GM21423 (cell line): ENCODE measurements around the gene KCNMA1.
"Not testable (repeated sequence)": the region's sequence is repeated elsewhere in the genome, so short reads cannot be mapped to it uniquely, and the experiment has no call there.

ENCODE experiments used
- ATAC-seq: cut with Tn5 transposase; IDR thresholded peaks from one replicate; pipeline ENCODE4 v1.9.1; 2021; ENCODE audit warnings: mild to moderate bottlenecking, moderate library complexity; ENCODE audit not compliant: unreplicated experiment

The KCNMA1 gene

GRCh38 chr10:77608281-77608680 lies 29.3 kb downstream of the KCNMA1 start:
- no peak for ATAC-seq

- no peak for ATAC-seq
Observed at GRCh38 chr10:77606751-77607150, 30.9 kb downstream of the KCNMA1 start.

- ATAC-seq = no peak
Observed at GRCh38 chr10:77605466-77605865, 32.1 kb downstream of the KCNMA1 start.

- no peak for ATAC-seq
Observed at GRCh38 chr10:77604941-77605351, 32.7 kb downstream of the KCNMA1 start.

DNA sequence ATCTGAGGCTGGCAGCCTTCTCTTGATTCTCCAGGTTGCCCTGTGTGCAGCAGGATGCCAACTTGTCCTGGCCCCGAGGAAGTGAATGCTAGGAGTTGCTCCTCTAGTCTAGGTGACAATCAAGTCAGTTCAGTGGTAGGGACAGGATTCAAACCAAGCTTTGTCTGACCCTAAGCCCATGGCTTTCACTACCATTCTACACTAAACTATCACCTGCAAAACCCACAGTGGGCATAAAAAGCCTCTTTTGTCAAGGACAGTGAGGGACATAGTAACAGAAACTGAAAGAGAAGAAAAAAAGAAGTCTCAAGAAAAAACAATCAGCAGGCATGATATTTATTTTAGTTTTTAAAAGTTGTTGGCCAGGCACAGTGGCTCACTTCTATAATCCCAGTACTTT lies 33.5 kb downstream of the KCNMA1 start:
- no peak for ATAC-seq

DNA sequence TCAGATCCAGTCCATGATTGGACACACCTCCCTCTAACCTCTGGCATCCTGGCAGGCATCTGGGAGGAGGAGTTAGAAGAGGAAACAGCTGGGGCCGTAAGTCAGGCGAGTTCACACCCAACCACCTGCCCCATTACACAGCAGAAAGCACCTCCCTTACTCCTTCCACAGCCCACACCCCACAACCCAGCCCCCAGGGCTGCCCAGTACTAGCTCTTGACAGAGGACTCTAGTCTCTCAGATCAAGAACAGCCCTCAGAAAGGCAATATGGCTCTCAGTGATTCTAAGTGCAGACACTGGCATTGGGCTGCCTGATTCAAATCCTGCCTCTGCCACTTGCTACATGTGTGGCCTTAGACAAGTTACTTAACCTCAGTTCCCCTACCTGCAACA lies 34.1 kb downstream of the KCNMA1 start:
- ATAC-seq = no peak

DNA sequence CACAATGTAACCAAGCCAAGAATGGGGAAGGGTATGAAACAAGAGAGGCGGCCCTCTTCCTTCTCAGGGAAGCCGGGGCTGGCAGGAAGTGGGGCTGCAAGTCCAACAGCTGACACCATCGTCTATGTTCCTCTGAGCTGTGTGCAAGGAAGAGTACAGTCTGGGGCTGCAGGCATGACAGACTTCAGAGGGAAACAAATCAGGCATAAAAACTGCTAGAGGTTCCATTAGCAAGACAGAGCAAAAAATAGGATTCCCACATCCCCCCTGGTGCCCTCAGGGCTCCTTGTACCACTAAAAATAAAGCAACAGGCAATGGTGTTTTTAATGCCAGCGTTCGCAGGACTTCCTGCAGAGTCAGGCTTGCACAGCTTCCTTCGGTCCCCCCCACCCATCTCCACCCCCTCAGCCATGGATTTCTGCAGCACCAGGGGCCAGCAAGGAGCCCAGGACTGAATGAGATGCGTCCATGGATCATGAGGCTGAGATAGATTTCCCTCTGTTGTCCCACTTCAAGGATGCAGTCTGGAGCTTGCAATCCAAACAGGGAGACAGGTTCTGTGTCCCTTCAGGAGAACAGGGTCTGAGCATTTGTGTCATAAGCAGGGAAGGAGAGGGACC lies 34.6 kb downstream of the KCNMA1 start:
- ATAC-seq = no peak

- no peak for ATAC-seq
Observed at GRCh38 chr10:77602231-77602912, 35.2 kb downstream of the KCNMA1 start.

DNA sequence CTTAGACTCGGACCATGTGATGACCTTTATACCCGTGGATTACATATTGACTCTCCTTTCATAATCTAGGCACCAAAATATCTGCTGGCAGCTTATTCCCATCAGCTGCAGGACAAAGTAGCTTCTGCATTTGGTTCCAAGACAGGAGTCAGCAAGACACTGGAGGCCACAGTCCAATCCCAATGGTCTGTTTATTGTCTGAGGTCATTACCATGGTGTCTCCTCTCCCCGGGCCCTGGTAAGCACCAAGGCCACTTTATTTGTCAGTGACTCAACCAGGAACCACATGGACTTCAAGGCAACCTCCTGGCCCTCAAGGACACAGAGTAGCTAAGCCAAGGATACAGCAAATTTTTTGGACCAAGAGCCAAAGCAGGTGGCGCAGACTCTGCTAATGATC lies 36.1 kb downstream of the KCNMA1 start:
- no peak for ATAC-seq

- no peak for ATAC-seq
Observed at GRCh38 chr10:77600640-77601039, 37.0 kb downstream of the KCNMA1 start.

DNA sequence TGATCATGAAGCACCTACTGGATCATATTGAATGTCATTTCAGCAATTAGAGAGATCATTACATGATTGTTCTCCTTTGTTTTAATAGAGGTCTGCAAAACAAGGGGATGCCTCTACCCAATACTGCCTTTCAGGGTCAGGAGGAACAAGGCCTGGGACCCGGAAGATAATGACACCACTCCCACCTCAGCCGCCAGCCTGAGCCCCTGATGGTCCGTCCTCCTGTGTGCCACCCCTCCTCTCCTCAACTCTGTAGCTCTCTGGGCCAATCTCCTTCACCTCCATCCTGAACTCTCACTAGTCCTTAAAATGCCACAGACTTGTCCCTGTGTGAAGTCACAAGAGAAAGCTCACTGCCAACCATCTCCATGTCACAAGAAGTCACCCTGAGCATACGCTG lies 38.0 kb downstream of the KCNMA1 start:
- no peak for ATAC-seq

- ATAC-seq = no peak
Observed at GRCh38 chr10:77598606-77599005, 39.0 kb downstream of the KCNMA1 start.

DNA sequence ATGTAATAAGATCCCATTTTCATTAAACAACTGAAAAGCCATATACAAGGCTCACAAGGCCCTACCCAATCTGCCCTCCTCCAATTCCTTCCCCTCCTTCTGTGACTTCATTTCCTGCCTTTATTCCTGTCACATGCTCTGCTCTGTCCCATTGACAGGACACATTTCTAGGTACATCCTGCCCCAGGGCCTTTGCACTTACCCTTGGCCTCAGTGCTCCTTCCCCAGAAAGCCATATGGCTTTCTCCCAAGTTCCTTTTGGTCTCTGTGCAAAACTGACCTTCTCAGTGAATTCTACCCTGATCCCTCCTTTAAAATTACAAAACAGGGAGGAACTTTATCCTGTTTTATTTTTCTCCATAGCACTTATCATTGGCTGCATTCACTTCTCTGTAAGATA lies 40.0 kb downstream of the KCNMA1 start:
- ATAC-seq = no peak

GRCh38 chr10:77594471-77594783 lies 43.2 kb downstream of the KCNMA1 start:
- ATAC-seq = no peak

GRCh38 chr10:77593771-77594470 lies 43.7 kb downstream of the KCNMA1 start:
- ATAC-seq = no peak

- ATAC-seq = no peak
Observed at GRCh38 chr10:77592946-77593636, 44.5 kb downstream of the KCNMA1 start.

DNA sequence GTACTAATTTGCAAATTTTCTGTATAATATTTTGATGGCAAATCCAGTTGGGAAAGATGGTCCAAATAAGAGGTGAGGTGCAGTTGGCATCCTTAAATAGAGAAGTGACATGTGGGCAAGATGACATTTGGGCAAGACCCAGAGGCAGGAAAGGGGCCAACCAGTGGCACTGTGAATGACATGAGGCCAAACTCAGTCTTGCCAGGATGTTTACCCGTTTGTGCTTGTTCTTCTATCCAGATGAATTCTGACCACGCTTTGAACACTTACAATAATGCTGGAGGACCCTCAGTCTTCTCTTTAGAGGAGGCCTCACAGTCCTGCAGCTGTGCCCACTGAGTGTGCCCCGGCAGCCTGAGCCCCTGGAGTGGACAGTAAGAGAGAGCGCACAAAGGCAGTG lies 45.1 kb downstream of the KCNMA1 start:
- no peak for ATAC-seq

GRCh38 chr10:77591238-77591880 lies 46.2 kb downstream of the KCNMA1 start:
- no peak for ATAC-seq

DNA sequence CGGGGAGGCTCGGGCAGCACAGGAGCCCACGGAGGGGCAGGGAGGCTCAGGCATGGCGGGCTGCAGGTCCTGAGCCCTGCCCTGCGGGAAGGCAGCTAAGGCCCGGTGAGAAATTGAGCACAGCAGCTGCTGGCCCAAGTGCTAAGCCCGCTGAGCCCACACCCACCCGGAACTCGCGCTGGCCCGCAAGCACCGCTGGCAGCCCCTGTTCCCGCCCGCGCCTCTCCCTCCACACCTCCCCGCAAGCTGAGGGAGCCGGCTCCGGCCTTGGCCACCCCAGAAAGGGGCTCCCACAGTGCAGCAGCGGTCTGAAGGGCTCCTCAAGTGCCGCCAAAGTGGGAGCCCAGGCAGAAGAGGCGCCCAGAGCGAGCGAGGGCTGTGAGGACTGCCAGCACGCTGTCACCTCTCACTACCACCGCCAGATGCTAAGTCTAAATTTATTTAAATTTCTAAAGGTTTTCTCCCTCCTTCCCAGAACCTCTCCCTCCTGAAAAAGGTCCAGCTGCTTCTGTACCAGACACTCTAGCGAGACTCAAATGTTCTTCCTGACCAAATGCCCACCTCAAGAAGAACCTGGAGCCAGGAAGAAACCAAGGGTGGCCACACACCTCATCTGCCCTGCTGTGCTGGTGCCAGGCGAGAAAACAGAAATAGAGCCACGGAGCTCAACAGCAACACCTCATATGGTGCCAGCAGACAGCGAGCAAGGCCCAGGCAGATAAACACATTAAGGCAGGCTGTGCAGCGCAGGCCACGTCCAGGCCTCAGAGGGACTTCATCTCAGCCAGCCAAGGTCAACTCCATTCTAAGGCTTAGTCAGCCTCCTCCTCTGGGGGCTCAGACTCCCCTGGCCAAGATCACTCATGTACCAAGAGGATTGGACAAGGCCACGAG lies 47.0 kb downstream of the KCNMA1 start:
- ATAC-seq = no peak

DNA sequence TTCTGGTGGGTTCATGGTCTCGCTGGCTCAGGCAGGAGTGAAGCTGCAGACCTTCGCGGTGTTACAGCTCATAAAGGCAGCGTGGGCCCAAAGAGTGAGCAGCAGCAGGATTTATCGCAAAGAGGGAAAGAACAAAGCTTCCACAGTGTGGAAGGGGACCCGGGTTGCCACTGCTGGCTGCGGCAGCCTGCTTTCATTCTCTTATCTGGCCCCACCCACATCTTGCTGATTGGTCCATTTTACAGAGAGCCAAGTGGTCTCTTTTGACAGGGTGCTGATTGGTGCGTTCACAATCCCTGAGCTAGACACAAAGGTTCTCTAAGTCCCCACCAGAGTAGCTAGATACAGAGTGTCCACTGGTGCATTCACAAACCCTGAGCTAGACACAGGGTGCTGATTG lies 47.9 kb downstream of the KCNMA1 start:
- not testable (repeated sequence) for ATAC-seq
